HEK293T (cell line): ENCODE measurements around the gene FNBP1L.
"Not testable (repeated sequence)": the region's sequence is repeated elsewhere in the genome, so short reads cannot be mapped to it uniquely, and the experiment has no call there.

Source experiments
- FOXK2 ChIP-seq: fragments of 450-650 bp; IDR thresholded peaks from 2 replicates; pipeline ENCODE4 v1.6.1; 2016; ENCODE audit warnings: mild to moderate bottlenecking
- HDGF ChIP-seq: fragments of 450-650 bp; IDR thresholded peaks from 2 replicates; pipeline ENCODE4 v1.6.1; 2017; ENCODE audit warnings: antibody characterized with exemption, borderline replicate concordance
- SP1 ChIP-seq: fragments of 450-650 bp; IDR thresholded peaks from 2 replicates; pipeline ENCODE4 v1.6.1; 2017
- SUZ12 ChIP-seq: fragments of 450-650 bp; IDR thresholded peaks from 2 replicates; pipeline ENCODE4 v1.6.1; 2016; ENCODE audit warnings: mild to moderate bottlenecking

DNA sequence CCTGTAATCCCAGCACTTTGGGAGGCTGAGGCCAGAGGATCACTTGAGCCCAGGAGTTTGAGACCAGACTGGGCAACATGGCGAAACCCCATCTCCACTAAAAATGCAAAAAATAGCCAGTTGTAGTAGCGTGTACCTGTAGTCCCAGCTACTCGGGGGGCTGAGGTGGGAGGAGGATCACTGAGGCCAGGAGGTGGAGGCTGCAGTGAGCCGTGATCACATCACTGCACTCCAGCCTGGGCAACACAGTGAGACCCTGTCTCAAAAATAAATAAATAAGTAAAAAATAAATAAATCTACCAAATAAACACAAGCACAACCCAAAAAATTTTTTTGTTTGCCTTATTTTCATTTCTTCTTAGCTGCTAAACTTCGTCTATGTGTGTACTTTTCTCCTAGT lies 34.0 kb downstream of the FNBP1L start:
- not testable (repeated sequence) for TF ChIP-seq HDGF, SUZ12, SP1, FOXK2
